Caco-2 (cell line): Measurements from ENCODE around the gene TCERG1. TPM values are rescaled to one million over a fixed set of nuclear protein-coding genes. Genes with fewer than 3 reads are reported as not detected.

ENCODE experiments used
- BruUV-seq: library from RNA; stranded (reverse); fragments of 400-500 nt; replicated peaks from 2 replicates; lab custom pipeline; 2021; lab: Mats Ljungman, UMichigan
- CTCF ChIA-PET: fragments of 300-600 bp; sonication (Branson Sonifier 250); formaldehyde crosslinking; loops from one replicate; lab custom pipeline; 2022; ENCODE audit warnings: antibody characterized with exemption; lab: Charles Lee
- POLR2A ChIA-PET: fragments of 300-600 bp; sonication (Branson Sonifier 250); formaldehyde crosslinking; loops from one replicate; lab custom pipeline; 2022; ENCODE audit warnings: antibody characterized with exemption; lab: Charles Lee
- DNase-seq, 2 experiments: peaks; one replicate each; pipeline versions ENCODE4 v3.0.0 to v3.0.0-alpha.2; 2020 to 2022
- H3K27me3 ChIP-seq: replicated peaks from 2 replicates; pipeline ENCODE4 v1.6.0; 2011; ENCODE audit warnings: low read length; ENCODE audit not compliant: control insufficient read depth, insufficient read depth
- H3K36me3 ChIP-seq: 2 replicates; pipeline ENCODE4 v1.5.1; 2011; ENCODE audit warnings: low read length; ENCODE audit not compliant: control insufficient read depth, insufficient read depth
- H3K4me1 ChIP-seq: fragments of 250-450 bp; sonication (Bioruptor Pico); 2 replicates; pipeline ENCODE4 v1.5.1; 2020; ENCODE audit warnings: mild to moderate bottlenecking
- H3K4me3 ChIP-seq: 2 replicates; pipeline ENCODE4 v1.5.1; 2011; ENCODE audit warnings: low read depth, mild to moderate bottlenecking, control low read depth, low read length
- H3K9me3 ChIP-seq: fragments of 250-450 bp; sonication (Bioruptor Pico); 2 replicates; pipeline ENCODE4 v1.5.1; 2020; ENCODE audit warnings: mild to moderate bottlenecking, moderate library complexity
- H3K27ac Mint-ChIP-seq: one replicate; pipeline ENCODE4 v1.8.0; 2022; ENCODE audit warnings: mixed read lengths; ENCODE audit not compliant: unreplicated experiment
- H3K27me3 Mint-ChIP-seq: one replicate; pipeline ENCODE4 v1.8.0; 2022; ENCODE audit warnings: mixed read lengths; ENCODE audit not compliant: insufficient read depth, unreplicated experiment
- H3K36me3 Mint-ChIP-seq: one replicate; pipeline ENCODE4 v1.8.0; 2022; ENCODE audit warnings: mild to moderate bottlenecking, mixed read lengths; ENCODE audit not compliant: insufficient read depth, unreplicated experiment
- H3K4me1 Mint-ChIP-seq: one replicate; pipeline ENCODE4 v1.8.0; 2022; ENCODE audit warnings: low read depth, mixed read lengths; ENCODE audit not compliant: unreplicated experiment
- H3K4me3 Mint-ChIP-seq: one replicate; pipeline ENCODE4 v1.8.0; 2022; ENCODE audit warnings: mild to moderate bottlenecking, moderate library complexity, mixed read lengths; ENCODE audit not compliant: unreplicated experiment
- H3K9me3 Mint-ChIP-seq: one replicate; pipeline ENCODE4 v1.8.0; 2022; ENCODE audit warnings: mixed read lengths; ENCODE audit not compliant: unreplicated experiment
- intact Hi-C: fragments of 100-400 bp; cut with micrococcal nuclease; formaldehyde crosslinking; loops from one replicate; pipeline ENCODE4 v1.10.0; 2022; ENCODE audit not compliant: unreplicated experiment
- total RNA-seq: library from RNA; stranded (reverse); gene quantifications from 2 replicates; pipeline ENCODE4 v1.2.3, GENCODE V29; 2022
- TF ChIP-seq, protein P1 (sequence below), 2 experiments: fragments of 200-600 bp in 1 of 2; IDR thresholded peaks; 1 replicate in 1 of 2; 2 replicates in 1 of 2; pipeline versions ENCODE4 v1.5.1 to v1.8.0; 2011 to 2022; ENCODE audit warnings: antibody characterized with exemption in 1 of 2, control low read depth in 1 of 2, inconsistent platforms in 1 of 2, low read depth in 1 of 2, low read length in 1 of 2, mild to moderate bottlenecking in 1 of 2, moderate library complexity in 1 of 2; ENCODE audit not compliant: insufficient read depth in 1 of 2, severe bottlenecking in 1 of 2, unreplicated experiment in 1 of 2

The TCERG1 gene
- total RNA-seq, 1 experiment from 2014 or later = 97.1 TPM

DNA sequence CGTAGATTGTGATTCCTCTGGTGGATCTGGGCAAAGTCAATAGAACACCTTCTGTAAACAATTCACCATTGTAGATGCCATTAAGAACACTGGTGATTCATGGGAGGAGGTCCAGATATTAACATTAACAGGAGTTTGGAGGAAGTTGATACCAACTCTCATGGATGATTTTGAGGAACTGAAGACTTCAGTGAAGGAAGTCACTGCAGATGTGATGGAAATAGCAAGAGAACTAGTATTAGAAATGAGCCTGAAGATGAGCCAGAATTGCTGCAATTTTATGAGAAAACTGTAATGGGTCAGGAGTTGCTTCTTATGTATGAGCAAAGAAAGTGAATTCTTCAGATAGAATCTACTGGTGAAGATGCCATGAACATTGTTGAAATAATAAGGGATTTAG, 26.9 kb downstream of the TCERG1 start:
- intact Hi-C loops = no loop called here
- Histone ChIP-seq H3K4me3 (no peak overlapping the region), H3K27me3 (no peaks in the 10 kb centered on the region), H3K9me3 (no peaks in the 10 kb centered on the region), H3K36me3 (peaks cover 4% of the 10 kb centered on the region), H3K4me1 (no peaks in the 10 kb centered on the region)
- no TSS peak for BruUV-seq
- peaks cover 6% of the 10 kb centered on the region for H3K4me1 Mint-ChIP-seq
- no peaks in the 10 kb centered on the region for H3K9me3 Mint-ChIP-seq
- TF ChIP-seq, protein P1, sequence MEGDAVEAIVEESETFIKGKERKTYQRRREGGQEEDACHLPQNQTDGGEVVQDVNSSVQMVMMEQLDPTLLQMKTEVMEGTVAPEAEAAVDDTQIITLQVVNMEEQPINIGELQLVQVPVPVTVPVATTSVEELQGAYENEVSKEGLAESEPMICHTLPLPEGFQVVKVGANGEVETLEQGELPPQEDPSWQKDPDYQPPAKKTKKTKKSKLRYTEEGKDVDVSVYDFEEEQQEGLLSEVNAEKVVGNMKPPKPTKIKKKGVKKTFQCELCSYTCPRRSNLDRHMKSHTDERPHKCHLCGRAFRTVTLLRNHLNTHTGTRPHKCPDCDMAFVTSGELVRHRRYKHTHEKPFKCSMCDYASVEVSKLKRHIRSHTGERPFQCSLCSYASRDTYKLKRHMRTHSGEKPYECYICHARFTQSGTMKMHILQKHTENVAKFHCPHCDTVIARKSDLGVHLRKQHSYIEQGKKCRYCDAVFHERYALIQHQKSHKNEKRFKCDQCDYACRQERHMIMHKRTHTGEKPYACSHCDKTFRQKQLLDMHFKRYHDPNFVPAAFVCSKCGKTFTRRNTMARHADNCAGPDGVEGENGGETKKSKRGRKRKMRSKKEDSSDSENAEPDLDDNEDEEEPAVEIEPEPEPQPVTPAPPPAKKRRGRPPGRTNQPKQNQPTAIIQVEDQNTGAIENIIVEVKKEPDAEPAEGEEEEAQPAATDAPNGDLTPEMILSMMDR (IDR thresholded peaks at IDR 0.05; ENCODE audit: insufficient read depth in 1 of 2, low read depth in 1 of 2, low read length in 1 of 2, severe bottlenecking in 1 of 2, unreplicated experiment in 1 of 2) = no peak
- ChIA-PET POLR2A (no interaction called here), CTCF (no interaction called here)
- no peak overlapping the region for H3K4me3 Mint-ChIP-seq
- DNase-seq = no peak
- peaks cover 75% of the 10 kb centered on the region for H3K36me3 Mint-ChIP-seq
- H3K27ac Mint-ChIP-seq = no peak overlapping the region
- no peaks in the 10 kb centered on the region for H3K27me3 Mint-ChIP-seq

DNA sequence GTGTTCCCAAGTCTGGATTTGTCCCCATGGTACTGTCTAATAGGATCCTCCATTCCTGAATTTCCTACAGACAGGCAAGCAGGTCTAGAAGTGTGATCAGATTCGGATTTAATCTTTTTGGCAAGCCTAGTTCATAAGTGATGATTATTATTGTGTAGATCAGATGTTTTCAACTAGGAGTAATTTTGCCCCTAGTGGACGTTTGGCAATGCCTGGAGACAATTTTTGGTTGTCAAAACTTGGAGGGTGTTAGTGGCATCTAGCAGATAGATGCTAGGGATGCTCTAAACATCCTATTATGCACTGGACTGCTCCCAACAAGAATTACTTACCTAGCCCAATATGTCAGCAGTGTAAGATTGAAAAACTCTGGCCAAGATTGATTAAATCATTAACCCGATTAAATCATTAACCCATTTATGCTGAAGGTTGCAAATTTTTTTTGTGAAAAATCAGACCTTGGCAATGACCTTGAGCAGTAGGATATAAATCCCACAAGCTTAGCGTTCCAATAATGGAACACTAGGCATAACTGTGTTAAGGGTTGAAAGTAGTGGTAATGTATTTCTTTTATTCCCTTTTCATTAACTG, 28.2 kb downstream of the TCERG1 start:
- peaks cover 4% of the 10 kb centered on the region for H3K36me3 ChIP-seq
- peaks cover 74% of the 10 kb centered on the region for H3K36me3 Mint-ChIP-seq
- no peak for DNase-seq
- intact Hi-C loops = no loop called here
- H3K9me3 Mint-ChIP-seq = no peaks in the 10 kb centered on the region
- no TSS peak for BruUV-seq
- H3K4me1 Mint-ChIP-seq = peaks cover 6% of the 10 kb centered on the region
- H3K27me3 Mint-ChIP-seq = no peaks in the 10 kb centered on the region
- TF ChIP-seq, protein P1 (IDR thresholded peaks at IDR 0.05; ENCODE audit: insufficient read depth in 1 of 2, low read depth in 1 of 2, low read length in 1 of 2, severe bottlenecking in 1 of 2, unreplicated experiment in 1 of 2) = peak; percentile 24 to 28
- no peak overlapping the region for H3K4me3 Mint-ChIP-seq
- no peaks in the 10 kb centered on the region for H3K9me3 ChIP-seq
- ChIA-PET CTCF (no interaction called here), POLR2A (no interaction called here)
- no peak overlapping the region for H3K27ac Mint-ChIP-seq
- H3K27me3 ChIP-seq = no peaks in the 10 kb centered on the region
- H3K4me3 ChIP-seq = no peak overlapping the region
- no peaks in the 10 kb centered on the region for H3K4me1 ChIP-seq

DNA sequence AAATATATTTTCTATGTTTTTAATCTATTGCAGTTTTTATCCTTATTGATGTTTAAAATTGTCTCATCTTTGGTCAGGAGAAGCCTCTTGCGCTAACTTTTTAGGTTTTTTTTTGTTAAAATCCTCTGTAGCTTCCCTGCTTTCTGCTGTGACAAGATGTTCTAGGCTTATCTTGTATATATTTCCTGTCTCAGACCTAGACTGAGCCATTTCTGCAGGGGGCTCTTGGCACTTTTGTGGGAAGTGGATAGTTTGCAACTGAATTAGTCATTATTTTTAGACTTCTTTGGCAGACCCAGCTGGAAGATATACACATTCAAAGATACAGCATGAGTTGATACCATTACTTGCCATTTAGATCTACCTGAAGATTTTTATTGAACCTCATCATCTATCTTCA, 28.8 kb downstream of the TCERG1 start:
- H3K9me3 ChIP-seq = no peaks in the 10 kb centered on the region
- H3K36me3 ChIP-seq = peaks cover 4% of the 10 kb centered on the region
- H3K27me3 ChIP-seq = no peaks in the 10 kb centered on the region
- H3K27me3 Mint-ChIP-seq = no peaks in the 10 kb centered on the region
- intact Hi-C loops = no loop called here
- peaks cover 72% of the 10 kb centered on the region for H3K36me3 Mint-ChIP-seq
- ChIA-PET POLR2A (no interaction called here), CTCF (no interaction called here)
- TF ChIP-seq, protein P1 (IDR thresholded peaks at IDR 0.05; ENCODE audit: insufficient read depth in 1 of 2, low read depth in 1 of 2, low read length in 1 of 2, severe bottlenecking in 1 of 2, unreplicated experiment in 1 of 2) = no peak
- no peak overlapping the region for H3K4me3 ChIP-seq
- peaks cover 6% of the 10 kb centered on the region for H3K4me1 Mint-ChIP-seq
- H3K4me1 ChIP-seq = no peaks in the 10 kb centered on the region
- no peak for DNase-seq
- H3K9me3 Mint-ChIP-seq = no peaks in the 10 kb centered on the region
- H3K27ac Mint-ChIP-seq = no peak overlapping the region
- BruUV-seq = no TSS peak
- no peak overlapping the region for H3K4me3 Mint-ChIP-seq
